GM19035 (cell line): Measurements from ENCODE around the gene BOK.

Source experiments
- ATAC-seq: cut with Tn5 transposase; IDR thresholded peaks from one replicate; pipeline ENCODE4 v1.9.1; 2021; ENCODE audit not compliant: unreplicated experiment

BOK gene

GRCh38 chr2:241598061-241598460 lies 39.5 kb downstream of the BOK start:
- no peak for ATAC-seq

GRCh38 chr2:241598487-241598886 lies 39.9 kb downstream of the BOK start:
- no peak for ATAC-seq

DNA sequence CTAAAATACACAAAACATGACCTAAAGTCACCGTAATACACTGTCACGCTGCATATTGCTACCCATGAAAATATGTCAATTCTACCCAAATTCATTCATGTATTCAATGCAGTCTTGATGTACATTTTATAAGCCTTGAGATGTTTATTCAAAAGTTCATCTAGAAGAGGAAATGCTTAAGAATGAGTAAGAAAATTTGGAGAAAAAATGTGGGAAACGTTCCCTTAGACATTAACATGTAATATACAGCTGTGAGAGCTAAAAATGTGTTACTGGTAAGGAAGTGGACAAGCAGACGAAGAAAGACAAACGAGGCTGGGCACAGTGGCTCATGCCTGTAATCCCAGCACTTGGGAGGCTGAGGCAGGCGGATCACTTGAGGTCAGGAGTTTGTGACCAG lies 41.1 kb downstream of the BOK start:
- no peak for ATAC-seq

DNA sequence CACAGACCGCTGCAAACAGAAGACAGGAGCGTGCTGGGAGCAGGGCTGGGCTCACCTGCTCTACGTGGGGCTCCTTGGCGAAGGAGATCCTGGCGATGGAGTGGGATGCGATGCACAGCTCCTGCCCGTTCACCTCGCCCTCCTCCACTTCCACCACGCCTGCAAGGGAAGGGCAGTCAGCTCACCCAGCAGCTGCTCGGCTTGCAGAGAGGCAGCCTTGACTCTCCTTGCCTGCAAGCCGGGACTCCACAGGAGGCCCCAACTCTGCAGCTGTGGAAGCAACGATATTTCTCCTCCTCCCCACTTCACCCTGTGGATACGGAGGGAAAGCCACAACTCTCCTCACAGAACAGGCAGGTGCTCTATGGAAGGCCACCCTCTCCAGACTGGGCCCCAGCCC lies 43.3 kb downstream of the BOK start:
- ATAC-seq, result no peak

- ATAC-seq, result no peak
Measured at GRCh38 chr2:241602720-241603119, 44.2 kb downstream of the BOK start.

- no peak for ATAC-seq
Measured at GRCh38 chr2:241603686-241604085, 45.1 kb downstream of the BOK start.

- no peak for ATAC-seq
Measured at GRCh38 chr2:241606186-241606585, 47.6 kb downstream of the BOK start.

DNA sequence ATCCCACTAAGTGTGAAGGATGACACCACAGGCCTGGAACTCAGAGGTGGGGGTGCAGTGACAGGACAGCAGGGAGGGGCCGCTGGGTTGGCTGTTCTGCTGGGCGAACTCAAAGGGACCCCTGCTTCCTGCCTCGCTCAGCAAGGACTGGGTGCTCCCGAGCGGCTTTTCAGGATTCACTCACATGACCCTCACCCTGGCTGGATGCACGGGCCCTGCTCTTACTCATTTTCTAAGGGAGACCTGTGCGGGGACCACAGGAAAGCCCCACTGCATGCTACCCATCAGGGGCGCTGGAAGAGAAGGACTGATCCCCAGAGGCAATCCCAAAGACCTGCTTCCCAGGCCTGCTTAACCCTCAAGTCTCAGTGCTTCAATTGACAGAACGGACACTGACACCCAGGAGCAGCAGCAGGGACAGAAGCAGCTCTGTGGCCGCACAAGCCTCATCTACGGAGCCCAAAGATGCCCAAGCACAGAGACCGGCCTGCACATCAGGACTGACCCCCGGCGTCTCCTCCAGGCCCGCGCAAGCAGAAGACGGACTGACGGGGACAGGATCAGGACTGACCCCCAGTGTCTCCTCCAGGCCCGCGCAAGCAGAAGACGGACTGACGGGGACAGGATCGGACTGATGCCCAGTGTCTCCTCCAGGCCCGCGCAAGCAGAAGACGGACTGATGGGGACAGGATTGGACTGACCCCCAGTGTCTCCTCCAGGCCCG lies 48.8 kb downstream of the BOK start:
- ATAC-seq, result no peak

- ATAC-seq, result no peak
Measured at GRCh38 chr2:241608881-241609280, 50.3 kb downstream of the BOK start.

- peak; percentile 92 for ATAC-seq
Measured at GRCh38 chr2:241609859-241610793, 51.6 kb downstream of the BOK start.

- no peak for ATAC-seq
Measured at GRCh38 chr2:241611062-241611461, 52.5 kb downstream of the BOK start.

DNA sequence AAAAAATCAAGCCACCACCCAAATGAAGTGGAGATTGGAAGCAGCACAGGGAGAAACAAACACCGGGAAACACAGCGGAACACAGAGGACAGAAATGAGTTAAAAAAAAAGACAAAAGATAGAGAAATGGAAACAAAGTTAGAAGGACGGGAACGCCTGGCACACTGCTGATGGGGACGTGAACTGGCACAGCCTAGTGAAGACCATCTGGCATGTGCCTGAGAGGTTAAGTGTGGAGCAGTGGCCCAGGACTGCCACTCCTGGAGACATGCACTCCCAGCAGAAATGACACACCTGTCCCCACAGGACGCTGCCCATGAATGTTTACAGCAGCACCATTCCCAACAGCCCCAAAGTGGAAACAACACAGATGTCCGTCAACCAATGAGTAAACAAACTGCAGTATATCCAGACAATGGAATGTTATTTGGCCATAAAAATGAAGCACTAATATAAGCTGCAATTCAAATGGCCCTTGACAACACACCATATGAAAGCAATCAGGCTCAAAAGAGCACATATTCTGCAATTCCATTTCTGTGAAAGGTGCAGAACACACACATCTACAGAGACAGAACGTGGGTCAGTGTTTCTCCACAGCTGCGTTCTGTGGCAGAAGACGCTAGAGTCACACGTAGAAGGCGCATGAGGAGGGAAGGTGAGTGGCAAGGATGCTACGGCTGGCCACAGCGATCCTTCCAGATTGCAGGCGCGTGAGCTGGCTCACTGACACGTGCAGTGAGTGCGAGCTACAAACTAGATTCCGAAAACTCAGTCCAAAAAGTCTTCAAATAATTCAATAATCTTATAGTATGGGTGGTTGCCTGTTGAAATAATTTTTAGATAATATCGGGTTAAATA lies 53.8 kb downstream of the BOK start:
- ATAC-seq, result no peak

- no peak for ATAC-seq
Measured at GRCh38 chr2:241613017-241613780, 54.7 kb downstream of the BOK start.

DNA sequence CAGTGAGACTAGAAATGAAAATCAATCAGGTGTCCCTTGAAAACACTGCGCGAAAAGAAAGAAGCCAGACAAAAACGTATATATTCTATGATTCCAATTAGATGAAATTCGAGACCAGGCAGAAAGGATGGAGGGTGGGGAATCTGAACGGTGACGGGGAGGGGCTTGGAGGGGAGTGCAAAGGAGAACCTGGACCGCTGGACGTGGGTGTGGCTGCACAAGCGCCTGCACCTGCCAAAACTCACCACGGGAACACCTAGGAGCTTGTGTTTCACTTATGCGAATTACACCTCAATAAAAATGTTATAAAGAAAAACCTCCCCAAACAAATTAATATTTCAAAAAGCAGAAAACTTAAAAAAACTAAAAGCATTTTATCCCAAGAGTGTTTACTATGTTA lies 56.5 kb downstream of the BOK start:
- ATAC-seq, result no peak

DNA sequence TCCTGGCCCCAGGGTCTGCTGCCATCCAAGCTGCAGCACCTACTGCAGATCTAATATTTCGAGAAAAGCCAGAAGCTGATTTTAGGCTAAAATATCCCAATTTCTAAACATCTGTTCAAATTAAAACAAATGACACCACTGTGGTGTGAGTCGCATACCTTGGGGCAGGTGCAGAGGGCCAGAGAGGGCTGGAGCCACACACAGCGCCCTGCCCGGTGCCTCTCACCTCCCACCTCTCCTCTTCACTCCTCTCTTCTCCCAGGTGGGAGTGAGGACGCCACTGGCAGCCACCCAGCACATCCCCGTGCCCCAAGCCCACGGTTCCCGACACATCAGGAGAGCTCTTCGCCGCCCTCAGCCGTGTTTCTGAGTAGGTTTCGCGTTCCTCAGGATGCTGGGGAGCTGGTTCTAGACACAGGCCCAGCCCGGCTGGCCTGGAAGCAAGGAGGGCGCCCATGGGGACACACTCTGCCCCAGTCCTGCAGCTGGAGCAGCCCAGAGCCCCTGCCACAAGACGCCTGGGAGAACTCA lies 57.0 kb downstream of the BOK start:
- no peak for ATAC-seq

- ATAC-seq, result no peak
Measured at GRCh38 chr2:241616168-241617125, 57.9 kb downstream of the BOK start.

GRCh38 chr2:241617431-241618154 lies 59.0 kb downstream of the BOK start:
- no peak for ATAC-seq

- no peak for ATAC-seq
Measured at GRCh38 chr2:241618296-241618805, 59.8 kb downstream of the BOK start.
